Adrenal gland (tissue), 5 donors: Measurements from ENCODE around the gene SLC52A3.

Source experiments
- POLR2A ChIP-seq, 2 donors: fragments of 450-650 bp; IDR thresholded peaks; one replicate each; pipeline ENCODE4 v1.6.1; 2017; ENCODE audit warnings: antibody characterized with exemption in 2 of 2, mild to moderate bottlenecking in 2 of 2, moderate library complexity in 1 of 2
- TF ChIP-seq, protein P1 (sequence below), 6 experiments: fragments of 450-650 bp in 4 of 6; fragments of 200-600 bp in 2 of 6; sonication (generic) in 1 of 6; IDR thresholded peaks; 1 replicate in 5 of 6; 2 replicates in 1 of 6; pipeline versions ENCODE4 v1.5.1 to v1.8.0; 2016 to 2021; ENCODE audit warnings: antibody characterized with exemption in 6 of 6, mild to moderate bottlenecking in 2 of 6, moderate library complexity in 1 of 6
- donor health status: DM: no; HTN: no; CAD: no.

DNA sequence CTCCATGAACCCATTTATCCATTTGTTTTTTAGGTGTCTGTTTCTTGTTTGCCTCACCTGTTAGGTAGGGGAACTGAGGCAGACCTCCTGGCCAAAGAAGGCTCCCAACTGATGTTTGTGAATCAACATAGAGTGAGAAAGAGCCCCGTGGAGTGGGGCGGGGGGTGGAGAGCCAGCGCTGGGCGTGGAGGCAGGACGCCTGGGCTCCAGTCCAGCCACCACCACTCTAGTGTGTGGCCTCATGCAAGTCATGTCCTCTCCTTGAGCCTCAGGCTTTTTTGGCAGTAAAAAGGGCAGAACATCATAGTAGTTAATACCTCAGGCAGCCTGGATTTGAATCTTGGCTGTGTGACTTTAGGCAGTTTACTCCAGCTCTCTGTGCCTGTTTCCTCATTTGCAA, 50.5 kb downstream of the SLC52A3 start:
- TF ChIP-seq POLR2A (IDR thresholded peaks at IDR 0.05) = no peak
- TF ChIP-seq, protein P1, sequence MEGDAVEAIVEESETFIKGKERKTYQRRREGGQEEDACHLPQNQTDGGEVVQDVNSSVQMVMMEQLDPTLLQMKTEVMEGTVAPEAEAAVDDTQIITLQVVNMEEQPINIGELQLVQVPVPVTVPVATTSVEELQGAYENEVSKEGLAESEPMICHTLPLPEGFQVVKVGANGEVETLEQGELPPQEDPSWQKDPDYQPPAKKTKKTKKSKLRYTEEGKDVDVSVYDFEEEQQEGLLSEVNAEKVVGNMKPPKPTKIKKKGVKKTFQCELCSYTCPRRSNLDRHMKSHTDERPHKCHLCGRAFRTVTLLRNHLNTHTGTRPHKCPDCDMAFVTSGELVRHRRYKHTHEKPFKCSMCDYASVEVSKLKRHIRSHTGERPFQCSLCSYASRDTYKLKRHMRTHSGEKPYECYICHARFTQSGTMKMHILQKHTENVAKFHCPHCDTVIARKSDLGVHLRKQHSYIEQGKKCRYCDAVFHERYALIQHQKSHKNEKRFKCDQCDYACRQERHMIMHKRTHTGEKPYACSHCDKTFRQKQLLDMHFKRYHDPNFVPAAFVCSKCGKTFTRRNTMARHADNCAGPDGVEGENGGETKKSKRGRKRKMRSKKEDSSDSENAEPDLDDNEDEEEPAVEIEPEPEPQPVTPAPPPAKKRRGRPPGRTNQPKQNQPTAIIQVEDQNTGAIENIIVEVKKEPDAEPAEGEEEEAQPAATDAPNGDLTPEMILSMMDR (IDR thresholded peaks at IDR 0.05) = no peak
